DMS53 (cell line): ENCODE results near the gene PLXNB2.
A peak's percentile ranks its signal among the peaks of the same experiment; 100 is the strongest.
"Not testable (repeated sequence)": the region's sequence is repeated elsewhere in the genome, so short reads cannot be mapped to it uniquely, and the experiment has no call there.

Experiments used
- DNase-seq: peaks from one replicate; lab custom pipeline; 2025; lab: John Stamatoyannopoulos, UW

The PLXNB2 gene

GRCh38 chr22:50325444-50326224, 18.2 kb upstream of the PLXNB2 start:
- DNase-seq, result peak; percentile 39

- no peak for DNase-seq
Measured at GRCh38 chr22:50323900-50324299, 16.5 kb upstream of the PLXNB2 start.

- not testable (repeated sequence) for DNase-seq
Measured at GRCh38 chr22:50322382-50323104, 15.1 kb upstream of the PLXNB2 start.

GRCh38 chr22:50320671-50321325, 13.4 kb upstream of the PLXNB2 start:
- DNase-seq, result no peak

- no peak for DNase-seq
Measured at GRCh38 chr22:50320116-50320515, 12.7 kb upstream of the PLXNB2 start.

- DNase-seq, result no peak
Measured at GRCh38 chr22:50319503-50319951, 12.1 kb upstream of the PLXNB2 start.

GRCh38 chr22:50318698-50319411, 11.4 kb upstream of the PLXNB2 start:
- peak; percentile 75 for DNase-seq

- no peak for DNase-seq
Measured at GRCh38 chr22:50318356-50318697, 10.9 kb upstream of the PLXNB2 start.

GRCh38 chr22:50317674-50318073, 10.2 kb upstream of the PLXNB2 start:
- DNase-seq, result no peak

- DNase-seq, result no peak
Measured at GRCh38 chr22:50317178-50317577, 9.7 kb upstream of the PLXNB2 start.

- DNase-seq, result peak; percentile 66
Measured at GRCh38 chr22:50316114-50317065, 8.9 kb upstream of the PLXNB2 start.

- peak; percentile 47 for DNase-seq
Measured at GRCh38 chr22:50315289-50316113, 8.1 kb upstream of the PLXNB2 start.

GRCh38 chr22:50314455-50315288, 7.2 kb upstream of the PLXNB2 start:
- peak; percentile 90 for DNase-seq

- no peak for DNase-seq
Measured at GRCh38 chr22:50314081-50314454, 6.6 kb upstream of the PLXNB2 start.

GRCh38 chr22:50313600-50313999, 6.2 kb upstream of the PLXNB2 start:
- DNase-seq, result no peak

GRCh38 chr22:50313021-50313420, 5.6 kb upstream of the PLXNB2 start:
- no peak for DNase-seq

GRCh38 chr22:50312371-50312770, 4.9 kb upstream of the PLXNB2 start:
- DNase-seq, result no peak

GRCh38 chr22:50311606-50312351, 4.3 kb upstream of the PLXNB2 start:
- DNase-seq, result no peak
